Tibial artery (tissue), 4 donors: ENCODE data around the gene CRYBA2.

ENCODE experiments used
- DNase-seq, 2 donors: peaks; one replicate each; pipeline ENCODE4 v3.0.0-alpha.2; 2019
- H3K27ac ChIP-seq, 2 donors: fragments of 200-600 bp; sonication (generic) in 1 of 2; 1 replicate in 1 of 2; 2 replicates in 1 of 2; pipeline ENCODE4 v1.5.1; 2018 to 2019; ENCODE audit warnings: mild to moderate bottlenecking in 1 of 2
- H3K27me3 ChIP-seq, 2 donors: fragments of 200-600 bp; sonication (generic) in 1 of 2; one replicate each; pipeline versions ENCODE4 v1.5.1 to v1.6.0; 2016 to 2019
- H3K36me3 ChIP-seq, 3 donors: fragments of 200-600 bp; sonication (generic) in 2 of 3; one replicate each; pipeline ENCODE4 v1.5.1; 2016 to 2019; ENCODE audit warnings: mild to moderate bottlenecking in 2 of 3
- H3K4me1 ChIP-seq, 4 donors: fragments of 200-600 bp; sonication (generic) in 2 of 4; 1 replicate in 3 of 4; 2 replicates in 1 of 4; pipeline ENCODE4 v1.5.1; 2016 to 2019
- H3K4me3 ChIP-seq, 2 donors: fragments of 200-600 bp; sonication (generic) in 1 of 2; 1 replicate in 1 of 2; 2 replicates in 1 of 2; pipeline ENCODE4 v1.5.1; 2018 to 2019; ENCODE audit warnings: mild to moderate bottlenecking in 2 of 2
- H3K9me3 ChIP-seq, 3 donors: fragments of 200-600 bp; sonication (generic) in 1 of 3; one replicate each; pipeline ENCODE4 v1.5.1; 2016 to 2019
- intact Hi-C: fragments of 100-400 bp; cut with DNase I; formaldehyde crosslinking; loops from one replicate; pipeline ENCODE4 v1.15.0; 2023; ENCODE audit warnings: low total_unique reads
- TF ChIP-seq, protein P1 (sequence below), 2 experiments: fragments of 200-600 bp in 1 of 2; fragments of 450-650 bp in 1 of 2; IDR thresholded peaks; one replicate each; pipeline ENCODE4 v1.5.1; 2017 to 2019; ENCODE audit warnings: antibody characterized with exemption in 2 of 2, mild to moderate bottlenecking in 1 of 2, moderate library complexity in 1 of 2

The CRYBA2 gene

DNA sequence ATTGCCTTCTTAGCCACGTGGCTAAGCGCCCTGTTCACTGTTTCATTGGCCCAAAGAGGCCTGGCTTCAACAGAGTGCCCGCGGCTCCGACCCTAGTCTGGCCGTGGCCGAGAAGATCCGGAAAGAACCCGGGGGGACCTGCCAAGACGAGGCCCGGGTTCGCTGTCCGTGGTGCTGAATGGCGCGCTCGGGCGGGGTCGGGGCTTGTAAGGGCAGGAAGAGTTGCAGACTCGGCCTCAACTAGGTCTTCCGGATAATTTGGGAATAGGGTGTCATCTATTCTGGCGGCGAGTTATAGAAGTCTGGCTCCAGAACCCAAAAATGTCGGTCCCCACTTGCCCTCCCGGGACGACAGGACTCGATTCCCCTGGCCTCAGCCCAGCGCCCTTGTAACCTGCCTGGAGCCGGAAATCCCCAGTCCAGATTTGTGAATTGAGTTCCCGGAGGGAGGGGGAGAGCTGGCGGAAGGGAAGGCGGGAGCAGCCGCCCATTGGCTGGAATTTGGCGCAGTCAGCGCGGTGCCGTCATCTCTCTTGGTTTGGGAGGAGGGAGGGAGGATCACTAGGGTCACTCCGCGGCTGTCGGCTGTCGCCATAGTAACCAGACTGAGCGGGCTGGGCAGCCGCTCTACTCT, 30.2 kb downstream of the CRYBA2 start:
- peaks cover 0 to 30% (median 16%) of the 10 kb centered on the region in 4 donors for H3K4me1 ChIP-seq
- H3K27ac ChIP-seq: no peak overlapping the region
- H3K27me3 ChIP-seq: peaks cover 4 to 86% of the 10 kb centered on the region in 2 donors
- peak in 1 of 2 donors; percentile 47 for DNase-seq
- no peaks in the 10 kb centered on the region for H3K36me3 ChIP-seq
- H3K9me3 ChIP-seq: no peaks in the 10 kb centered on the region
- no peak overlapping the region for H3K4me3 ChIP-seq
- intact Hi-C loops: no loop called here
- TF ChIP-seq, protein P1, sequence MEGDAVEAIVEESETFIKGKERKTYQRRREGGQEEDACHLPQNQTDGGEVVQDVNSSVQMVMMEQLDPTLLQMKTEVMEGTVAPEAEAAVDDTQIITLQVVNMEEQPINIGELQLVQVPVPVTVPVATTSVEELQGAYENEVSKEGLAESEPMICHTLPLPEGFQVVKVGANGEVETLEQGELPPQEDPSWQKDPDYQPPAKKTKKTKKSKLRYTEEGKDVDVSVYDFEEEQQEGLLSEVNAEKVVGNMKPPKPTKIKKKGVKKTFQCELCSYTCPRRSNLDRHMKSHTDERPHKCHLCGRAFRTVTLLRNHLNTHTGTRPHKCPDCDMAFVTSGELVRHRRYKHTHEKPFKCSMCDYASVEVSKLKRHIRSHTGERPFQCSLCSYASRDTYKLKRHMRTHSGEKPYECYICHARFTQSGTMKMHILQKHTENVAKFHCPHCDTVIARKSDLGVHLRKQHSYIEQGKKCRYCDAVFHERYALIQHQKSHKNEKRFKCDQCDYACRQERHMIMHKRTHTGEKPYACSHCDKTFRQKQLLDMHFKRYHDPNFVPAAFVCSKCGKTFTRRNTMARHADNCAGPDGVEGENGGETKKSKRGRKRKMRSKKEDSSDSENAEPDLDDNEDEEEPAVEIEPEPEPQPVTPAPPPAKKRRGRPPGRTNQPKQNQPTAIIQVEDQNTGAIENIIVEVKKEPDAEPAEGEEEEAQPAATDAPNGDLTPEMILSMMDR (IDR thresholded peaks at IDR 0.05): no peak

DNA sequence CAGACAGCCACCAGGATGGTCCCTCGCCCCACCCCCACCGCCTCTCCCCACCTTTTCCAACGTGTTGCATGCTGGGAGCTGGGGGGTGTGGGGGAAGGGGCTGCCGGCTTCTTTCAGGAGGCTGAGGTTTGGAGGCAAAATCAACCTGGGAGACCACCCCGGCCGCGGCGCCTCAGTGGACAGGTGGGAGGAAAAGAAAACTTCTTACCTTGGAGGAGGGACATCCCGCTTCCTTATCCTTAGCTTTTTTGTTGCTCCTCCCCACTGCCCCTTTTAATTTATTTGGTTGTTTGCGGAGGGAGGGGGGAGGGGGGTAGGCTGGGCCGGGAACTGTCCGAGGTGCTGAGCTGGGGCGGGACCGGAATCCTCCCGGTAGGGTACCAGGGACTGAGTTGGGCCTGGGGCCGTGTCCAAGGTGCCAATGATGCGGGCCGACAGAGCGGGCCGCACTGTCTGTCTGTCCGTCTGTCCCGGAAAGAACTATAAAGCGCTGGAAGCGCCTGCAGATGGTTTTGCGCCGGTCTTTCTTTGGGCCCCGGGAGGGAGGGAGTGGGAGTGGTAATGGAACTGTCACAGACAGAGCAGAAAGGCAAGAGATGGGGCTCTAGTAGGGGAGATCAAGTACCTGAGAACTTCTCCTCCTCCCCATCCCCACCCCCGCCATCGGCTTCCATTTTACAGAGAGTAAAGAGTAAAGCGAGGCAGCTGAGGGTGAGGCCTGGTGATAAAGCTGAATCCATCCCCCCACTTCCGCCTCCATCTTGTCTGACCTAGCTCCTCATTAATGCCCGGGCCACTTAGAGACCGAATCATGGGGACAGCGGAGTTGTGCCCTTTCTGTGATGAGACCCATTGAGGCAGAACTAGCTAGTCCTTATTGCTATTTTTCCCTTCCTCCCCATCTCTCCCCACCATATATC, 31.3 kb downstream of the CRYBA2 start:
- no peak for DNase-seq
- Histone ChIP-seq H3K27me3 (peaks cover 4 to 89% of the 10 kb centered on the region in 2 donors), H3K9me3 (no peaks in the 10 kb centered on the region), H3K4me1 (peaks cover 0 to 30% (median 16%) of the 10 kb centered on the region in 4 donors), H3K27ac (no peak overlapping the region), H3K4me3 (no peak overlapping the region), H3K36me3 (no peaks in the 10 kb centered on the region)
- TF ChIP-seq, protein P1 (IDR thresholded peaks at IDR 0.05): no peak
- intact Hi-C loops: no loop called here

DNA sequence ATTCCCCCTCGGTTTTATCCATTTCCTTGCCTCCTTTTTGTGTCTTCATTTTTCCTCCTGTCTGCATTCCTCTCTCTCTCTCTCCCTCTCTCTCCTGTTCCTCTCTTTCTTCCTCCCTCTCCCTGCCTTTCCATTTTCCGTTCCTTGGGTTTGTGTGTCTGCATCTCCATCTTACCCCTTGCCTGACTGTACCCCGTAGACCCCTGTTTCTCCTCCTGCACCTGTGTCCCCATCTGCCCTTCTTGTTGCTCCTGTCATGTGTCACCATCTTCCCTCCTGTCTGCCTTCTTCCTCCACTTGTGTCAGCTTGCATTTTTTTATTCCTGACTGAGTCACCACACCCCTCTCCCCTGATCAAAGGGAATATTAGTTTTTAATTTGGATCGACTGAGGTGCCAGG, 32.0 kb downstream of the CRYBA2 start:
- no peak for DNase-seq
- intact Hi-C loops: no loop called here
- Histone ChIP-seq H3K4me1 (peaks cover 0 to 30% (median 16%) of the 10 kb centered on the region in 4 donors), H3K36me3 (no peaks in the 10 kb centered on the region), H3K27me3 (peaks cover 4 to 91% of the 10 kb centered on the region in 2 donors), H3K27ac (no peak overlapping the region), H3K9me3 (no peaks in the 10 kb centered on the region), H3K4me3 (no peak overlapping the region)
- TF ChIP-seq, protein P1 (IDR thresholded peaks at IDR 0.05): no peak

DNA sequence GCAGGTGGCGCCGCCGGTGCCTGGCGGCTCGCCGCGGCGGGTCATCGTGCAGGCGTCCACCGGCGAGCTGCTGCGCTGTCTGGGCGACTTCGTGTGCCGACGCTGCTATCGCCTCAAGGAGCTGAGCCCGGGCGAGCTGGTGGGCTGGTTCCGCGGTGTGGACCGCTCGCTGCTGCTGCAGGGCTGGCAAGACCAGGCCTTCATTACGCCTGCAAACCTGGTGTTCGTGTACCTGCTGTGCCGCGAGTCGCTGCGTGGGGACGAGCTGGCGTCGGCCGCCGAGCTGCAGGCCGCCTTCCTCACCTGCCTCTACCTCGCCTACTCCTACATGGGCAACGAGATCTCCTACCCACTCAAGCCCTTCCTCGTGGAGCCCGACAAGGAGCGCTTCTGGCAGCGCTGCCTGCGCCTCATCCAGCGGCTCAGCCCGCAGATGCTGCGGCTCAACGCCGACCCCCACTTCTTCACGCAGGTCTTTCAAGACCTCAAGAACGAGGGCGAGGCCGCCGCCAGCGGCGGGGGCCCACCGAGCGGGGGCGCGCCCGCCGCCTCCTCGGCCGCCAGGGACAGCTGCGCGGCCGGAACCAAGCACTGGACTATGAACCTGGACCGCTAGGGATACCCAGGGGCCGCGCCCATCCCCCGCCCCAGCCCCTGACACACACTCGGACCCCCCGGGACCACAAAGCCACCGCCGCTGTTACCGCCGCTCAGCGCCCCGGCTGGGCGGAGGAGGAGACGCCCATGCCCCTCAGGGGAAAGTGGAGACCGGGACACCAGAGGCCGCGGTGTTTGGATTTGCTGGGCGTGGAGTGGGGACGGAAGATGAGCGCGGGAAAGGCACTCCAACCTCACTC, 32.7 kb downstream of the CRYBA2 start:
- intact Hi-C loops: no loop called here
- Histone ChIP-seq H3K27me3 (peaks cover 4 to 88% of the 10 kb centered on the region in 2 donors), H3K36me3 (no peaks in the 10 kb centered on the region), H3K27ac (no peak overlapping the region), H3K9me3 (no peaks in the 10 kb centered on the region), H3K4me1 (peaks cover 0 to 30% (median 16%) of the 10 kb centered on the region in 4 donors), H3K4me3 (no peak overlapping the region)
- TF ChIP-seq, protein P1 (IDR thresholded peaks at IDR 0.05): no peak
- no peak for DNase-seq

DNA sequence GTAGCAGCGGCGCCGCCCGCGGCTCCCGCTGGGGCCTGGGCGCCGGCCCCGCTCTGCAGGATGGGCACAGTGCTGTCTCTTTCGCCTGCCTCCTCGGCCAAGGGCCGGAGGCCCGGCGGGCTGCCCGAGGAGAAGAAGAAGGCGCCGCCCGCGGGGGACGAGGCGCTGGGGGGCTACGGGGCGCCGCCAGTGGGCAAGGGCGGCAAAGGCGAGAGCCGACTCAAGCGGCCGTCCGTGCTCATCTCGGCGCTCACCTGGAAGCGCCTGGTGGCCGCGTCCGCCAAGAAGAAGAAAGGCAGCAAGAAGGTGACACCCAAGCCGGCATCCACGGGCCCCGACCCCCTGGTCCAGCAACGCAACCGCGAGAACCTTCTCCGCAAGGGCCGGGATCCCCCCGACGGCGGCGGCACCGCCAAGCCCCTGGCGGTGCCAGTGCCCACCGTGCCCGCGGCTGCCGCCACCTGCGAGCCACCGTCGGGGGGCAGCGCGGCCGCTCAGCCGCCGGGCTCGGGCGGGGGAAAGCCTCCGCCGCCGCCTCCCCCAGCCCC, 33.4 kb downstream of the CRYBA2 start:
- TF ChIP-seq, protein P1 (IDR thresholded peaks at IDR 0.05): no peak
- DNase-seq: no peak
- Histone ChIP-seq H3K27ac (no peak overlapping the region), H3K27me3 (peaks cover 4 to 89% of the 10 kb centered on the region in 2 donors), H3K4me1 (peaks cover 0 to 30% (median 16%) of the 10 kb centered on the region in 4 donors), H3K4me3 (peak overlapping the region; percentile 22 to 39), H3K36me3 (no peaks in the 10 kb centered on the region), H3K9me3 (no peaks in the 10 kb centered on the region)
- intact Hi-C loops: no loop called here
